NCI-H2196 (cell line): ENCODE measurements around the gene ABTB2.

Experiments used
- DNase-seq: peaks from one replicate; lab custom pipeline; 2025; ENCODE audit not compliant: unreplicated experiment; lab: John Stamatoyannopoulos, UW

Gene ABTB2

GRCh38 chr11:34317666-34318065 is 40.1 kb downstream of the ABTB2 start:
- DNase-seq = no peak

DNA sequence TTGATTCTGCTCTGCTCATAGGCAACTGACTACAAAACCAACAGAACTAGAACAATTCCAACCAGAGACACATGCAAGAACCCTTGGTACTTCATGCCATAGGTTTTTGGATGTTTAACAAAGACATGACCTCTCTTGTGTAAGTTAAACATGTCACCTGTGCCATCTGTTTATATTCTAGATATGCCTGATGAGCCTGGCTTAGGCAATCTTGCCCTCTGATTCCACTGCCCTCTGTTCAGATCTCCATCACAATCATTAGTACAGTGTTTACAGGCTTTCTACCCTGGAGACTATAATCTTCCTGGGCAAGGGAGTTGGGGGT is 40.8 kb downstream of the ABTB2 start:
- no peak for DNase-seq

DNA sequence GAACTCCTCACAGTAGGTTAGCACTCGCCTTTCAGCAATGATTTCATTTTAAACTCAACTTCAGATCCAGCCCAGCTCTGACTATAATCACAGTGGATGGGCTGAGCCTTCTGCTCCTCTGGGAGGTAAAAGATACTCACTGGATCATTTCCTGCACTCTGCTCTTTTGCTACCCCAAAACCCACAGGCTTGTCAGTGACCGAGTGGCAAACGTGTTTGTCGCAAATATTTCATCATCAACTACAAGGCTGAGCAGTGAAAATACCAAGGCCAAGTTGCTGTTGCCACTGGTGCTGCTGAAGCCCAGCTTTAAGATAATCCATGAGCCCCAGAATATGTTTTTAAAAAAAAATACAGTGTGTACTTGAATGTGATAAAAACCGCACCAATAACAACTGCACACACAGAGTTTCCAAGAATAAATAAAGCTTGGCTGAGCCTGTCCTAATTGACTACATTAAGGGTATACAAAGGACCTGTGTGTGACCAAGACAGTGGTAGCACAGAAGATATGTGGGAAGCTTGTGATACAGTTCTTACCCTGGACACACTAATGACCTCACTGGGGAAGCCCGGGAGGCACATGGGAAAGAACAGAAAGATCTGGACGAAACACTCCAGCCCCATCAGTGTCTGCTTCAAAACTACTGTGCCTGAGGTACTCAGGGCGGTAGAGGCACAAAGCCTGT is 41.3 kb downstream of the ABTB2 start:
- no peak for DNase-seq

- DNase-seq = no peak
Observed at GRCh38 chr11:34315394-34315793, 42.4 kb downstream of the ABTB2 start.

DNA sequence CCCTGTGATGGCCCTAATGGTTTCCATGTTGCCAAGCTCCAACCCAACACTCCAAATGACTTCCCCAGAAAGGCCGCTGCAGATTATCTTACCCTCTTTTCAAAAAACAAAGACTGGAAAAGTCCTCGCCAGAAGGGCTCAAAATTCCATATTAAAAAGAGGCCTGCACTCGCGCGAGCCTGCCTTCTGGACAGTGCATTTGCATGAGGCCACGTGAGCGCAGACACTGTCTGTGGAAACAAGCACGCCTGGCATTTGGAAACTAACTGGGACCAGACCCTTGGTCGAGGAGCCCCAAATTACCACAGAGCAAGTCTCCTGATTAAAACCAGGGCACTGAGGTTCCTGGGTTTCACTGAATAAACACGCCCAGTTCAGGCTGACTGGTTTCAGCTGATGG is 42.9 kb downstream of the ABTB2 start:
- DNase-seq = no peak

- no peak for DNase-seq
Observed at GRCh38 chr11:34314176-34314575, 43.6 kb downstream of the ABTB2 start.

DNA sequence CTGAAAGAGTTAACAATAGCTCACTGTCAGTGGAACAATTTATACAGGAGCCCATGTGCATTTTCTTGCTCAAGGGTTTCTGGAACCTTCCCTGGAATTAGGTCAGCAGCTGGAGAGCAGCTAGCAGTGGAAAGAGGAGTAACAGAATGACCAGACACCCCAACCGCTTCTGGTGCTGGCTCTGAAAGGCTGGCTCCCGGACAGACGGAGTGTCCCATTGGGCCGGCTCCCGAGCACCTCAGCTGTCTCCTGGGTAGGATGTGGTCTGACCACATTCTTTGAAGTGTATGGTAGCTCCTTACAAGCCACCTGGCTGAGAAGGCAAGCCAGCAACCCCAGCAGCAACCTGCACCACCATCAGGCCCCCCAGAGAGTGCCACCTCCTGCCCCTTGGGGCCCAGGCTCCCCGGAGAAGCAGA is 44.7 kb downstream of the ABTB2 start:
- DNase-seq = no peak

DNA sequence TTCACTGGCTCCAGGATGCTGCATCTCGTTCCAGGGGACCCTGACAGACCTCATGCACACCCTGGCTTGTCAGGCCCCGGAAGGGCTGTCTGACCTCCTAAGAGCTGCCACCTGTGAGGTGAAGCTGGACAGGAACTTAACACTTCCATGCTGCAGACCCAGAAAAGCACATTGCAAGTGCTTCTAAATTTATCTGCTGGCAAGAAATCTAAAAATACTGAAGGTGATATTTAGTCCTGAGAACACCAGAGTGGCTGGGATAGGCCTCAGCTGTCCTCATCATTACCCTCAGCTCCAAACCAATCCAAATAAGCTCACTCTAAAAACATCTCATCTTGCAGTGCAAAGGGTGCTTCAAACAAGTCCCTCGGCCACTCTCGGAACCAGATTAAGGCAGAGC is 46.7 kb downstream of the ABTB2 start:
- no peak for DNase-seq

DNA sequence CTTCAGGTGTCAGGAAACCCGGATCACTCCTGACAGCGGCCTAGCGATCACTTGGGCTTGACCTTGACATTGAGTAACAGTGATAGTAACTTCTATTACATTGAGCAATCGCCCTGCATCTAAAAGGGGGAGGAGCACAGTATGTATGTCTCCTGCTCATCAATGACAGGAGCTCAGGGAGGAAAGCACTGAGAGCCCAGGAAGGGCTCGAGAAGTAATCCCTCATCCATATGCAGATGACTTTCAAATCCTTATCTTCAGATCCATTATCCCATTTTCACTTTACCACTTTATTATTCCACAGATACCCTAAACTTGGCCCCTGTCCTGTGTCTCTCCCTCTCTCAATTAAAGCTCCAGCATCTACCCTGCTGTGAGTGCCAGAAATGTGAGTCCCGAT is 47.8 kb downstream of the ABTB2 start:
- DNase-seq = no peak

GRCh38 chr11:34308913-34309585 is 48.8 kb downstream of the ABTB2 start:
- no peak for DNase-seq

- DNase-seq = no peak
Observed at GRCh38 chr11:34308049-34308912, 49.5 kb downstream of the ABTB2 start.

- DNase-seq = no peak
Observed at GRCh38 chr11:34305780-34306179, 52.0 kb downstream of the ABTB2 start.

GRCh38 chr11:34305193-34305592 is 52.6 kb downstream of the ABTB2 start:
- no peak for DNase-seq

GRCh38 chr11:34303028-34303570 is 54.7 kb downstream of the ABTB2 start:
- no peak for DNase-seq

GRCh38 chr11:34302046-34302921 is 55.5 kb downstream of the ABTB2 start:
- no peak for DNase-seq

GRCh38 chr11:34300926-34301295 is 56.9 kb downstream of the ABTB2 start:
- no peak for DNase-seq

DNA sequence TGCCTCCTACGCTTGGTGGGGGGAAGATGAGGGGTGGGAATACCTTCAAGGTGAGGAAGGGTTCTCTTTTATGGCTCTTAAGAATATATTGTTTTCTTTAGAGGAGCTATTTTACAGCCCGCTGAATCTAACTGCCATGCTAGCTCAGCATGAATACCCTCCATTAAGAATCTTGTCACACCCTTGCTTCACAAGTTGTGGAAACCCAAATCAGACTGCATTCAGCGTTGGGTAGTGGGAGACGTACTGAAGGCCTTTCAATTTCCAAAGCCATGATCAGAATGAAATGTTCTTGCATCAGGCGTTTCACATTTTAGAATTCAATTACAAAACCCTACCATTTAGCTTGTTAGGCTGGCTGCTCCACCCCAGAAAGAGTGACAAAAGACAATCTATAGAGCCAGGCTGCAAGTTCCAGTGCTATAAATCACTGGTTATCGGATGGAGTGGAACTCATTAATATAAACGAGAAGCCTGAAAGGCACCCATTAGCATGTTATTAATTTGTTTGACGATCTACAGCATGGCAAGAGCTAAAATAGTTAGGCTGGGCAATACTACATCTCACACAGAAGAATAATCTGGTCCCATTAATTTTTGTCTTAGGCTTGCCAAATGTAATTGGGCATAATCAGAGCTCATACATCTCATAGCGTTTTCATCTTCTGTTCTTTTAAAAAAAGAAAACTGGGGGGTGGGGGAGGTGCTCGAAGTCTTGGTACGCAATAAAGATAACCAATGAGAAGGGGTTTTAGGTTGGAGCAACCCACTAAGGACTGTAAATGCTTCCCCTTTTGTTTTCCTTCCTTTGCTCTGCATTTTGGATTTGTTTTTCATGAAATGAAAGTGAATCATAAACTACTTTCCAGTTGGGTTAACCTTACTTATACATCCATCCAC is 57.5 kb downstream of the ABTB2 start:
- DNase-seq = no peak

GRCh38 chr11:34299284-34299972 is 58.4 kb downstream of the ABTB2 start:
- DNase-seq = peak; percentile 16

DNA sequence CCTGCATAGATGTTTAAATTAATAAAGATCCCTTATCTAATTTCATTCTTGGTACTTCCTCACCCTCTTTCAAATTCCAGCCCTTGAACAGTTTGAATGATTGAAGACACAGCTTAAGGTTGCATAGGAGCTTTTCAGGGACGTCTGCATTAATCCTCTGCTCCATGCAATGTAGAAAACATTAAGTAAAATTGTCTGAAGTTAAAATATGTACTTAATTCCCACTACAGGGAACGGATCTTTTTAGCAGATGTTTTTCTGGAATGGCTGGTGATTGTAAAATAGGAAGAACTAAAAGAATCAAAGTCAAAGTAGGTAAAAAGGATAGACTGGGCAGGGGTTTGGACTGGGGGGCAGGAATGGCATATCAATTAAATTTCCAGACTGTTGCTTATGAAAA is 58.9 kb downstream of the ABTB2 start:
- no peak for DNase-seq
